Neural crest cell (in vitro differentiated cells): ENCODE measurements around the gene ASCL1. TPM values are rescaled to one million over a fixed set of nuclear protein-coding genes. Genes with fewer than 3 reads are reported as not detected.

Experiments
- DNase-seq: peaks from one replicate; pipeline ENCODE4 v3.0.0; 2021; ENCODE audit warnings: low read depth, mixed read lengths, low spot score
- H3K27ac Mint-ChIP-seq: one replicate; pipeline ENCODE4 v1.8.0; 2021; ENCODE audit warnings: mild to moderate bottlenecking, mixed read lengths; ENCODE audit not compliant: unreplicated experiment
- H3K27me3 Mint-ChIP-seq: 2 replicates; pipeline ENCODE4 v1.8.0; 2021; ENCODE audit warnings: low read depth, mild to moderate bottlenecking, mixed read lengths
- H3K36me3 Mint-ChIP-seq: 2 replicates; pipeline ENCODE4 v1.8.0; 2021; ENCODE audit warnings: low read depth, mild to moderate bottlenecking, mixed read lengths
- H3K4me1 Mint-ChIP-seq: 2 replicates; pipeline ENCODE4 v1.8.0; 2021; ENCODE audit warnings: mixed read lengths
- H3K4me3 Mint-ChIP-seq: one replicate; pipeline ENCODE4 v1.8.0; 2021; ENCODE audit warnings: mild to moderate bottlenecking, mixed read lengths
- H3K9me3 Mint-ChIP-seq: 2 replicates; pipeline ENCODE4 v1.8.0; 2021; ENCODE audit warnings: mixed read lengths
- CTCF ChIP-seq: fragments of 200-600 bp; sonication (generic); conservative IDR thresholded peaks from 2 replicates; pipeline ENCODE4 v1.5.0; 2021; ENCODE audit warnings: antibody characterized with exemption, mild to moderate bottlenecking
- total RNA-seq: library from RNA; stranded (reverse); gene quantifications from 2 replicates; pipeline ENCODE4 v1.2.1, GENCODE V29; 2021

The ASCL1 gene
- total RNA-seq, 1 donor from 2014 or later: 4.3 TPM

- Mint-ChIP-seq H3K36me3 (no peaks in the 10 kb centered on the region), H3K9me3 (no peaks in the 10 kb centered on the region), H3K27me3 (peaks cover 97% of the 10 kb centered on the region), H3K4me3 (peak overlapping the region; percentile 93), H3K27ac (no peak overlapping the region), H3K4me1 (peaks cover 50% of the 10 kb centered on the region)
- peak; percentile 59 for DNase-seq
- no peak for TF ChIP-seq CTCF
Observed at GRCh38 chr12:102958073-102958829, 777 bp downstream of the ASCL1 start.

GRCh38 chr12:102958830-102959176 is 1.3 kb downstream of the ASCL1 start:
- H3K4me3 Mint-ChIP-seq: peak overlapping the region; percentile 83
- peaks cover under 1% of the 10 kb centered on the region for H3K36me3 Mint-ChIP-seq
- H3K4me1 Mint-ChIP-seq: peaks cover 50% of the 10 kb centered on the region
- no peak overlapping the region for H3K27ac Mint-ChIP-seq
- H3K9me3 Mint-ChIP-seq: peaks cover under 1% of the 10 kb centered on the region
- no peak for DNase-seq
- peaks cover 97% of the 10 kb centered on the region for H3K27me3 Mint-ChIP-seq
- TF ChIP-seq CTCF: no peak

DNA sequence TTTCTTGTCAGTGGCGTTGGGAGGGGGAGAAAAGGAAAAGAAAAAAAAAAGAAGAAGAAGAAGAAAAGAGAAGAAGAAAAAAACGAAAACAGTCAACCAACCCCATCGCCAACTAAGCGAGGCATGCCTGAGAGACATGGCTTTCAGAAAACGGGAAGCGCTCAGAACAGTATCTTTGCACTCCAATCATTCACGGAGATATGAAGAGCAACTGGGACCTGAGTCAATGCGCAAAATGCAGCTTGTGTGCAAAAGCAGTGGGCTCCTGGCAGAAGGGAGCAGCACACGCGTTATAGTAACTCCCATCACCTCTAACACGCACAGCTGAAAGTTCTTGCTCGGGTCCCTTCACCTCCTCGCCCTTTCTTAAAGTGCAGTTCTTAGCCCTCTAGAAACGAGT is 1.9 kb downstream of the ASCL1 start:
- no peak overlapping the region for H3K27ac Mint-ChIP-seq
- TF ChIP-seq CTCF: no peak
- DNase-seq: no peak
- H3K9me3 Mint-ChIP-seq: peaks cover 3% of the 10 kb centered on the region
- peaks cover 97% of the 10 kb centered on the region for H3K27me3 Mint-ChIP-seq
- peaks cover 54% of the 10 kb centered on the region for H3K4me1 Mint-ChIP-seq
- peaks cover 3% of the 10 kb centered on the region for H3K36me3 Mint-ChIP-seq
- H3K4me3 Mint-ChIP-seq: peak overlapping the region; percentile 83

GRCh38 chr12:102960766-102961465 is 3.4 kb downstream of the ASCL1 start:
- DNase-seq: no peak
- Mint-ChIP-seq H3K4me3 (peak overlapping the region; percentile 86), H3K36me3 (peaks cover 3% of the 10 kb centered on the region), H3K27ac (peak overlapping the region; percentile 76), H3K9me3 (peaks cover 3% of the 10 kb centered on the region), H3K27me3 (peaks cover 97% of the 10 kb centered on the region), H3K4me1 (peaks cover 66% of the 10 kb centered on the region)
- TF ChIP-seq CTCF: no peak

DNA sequence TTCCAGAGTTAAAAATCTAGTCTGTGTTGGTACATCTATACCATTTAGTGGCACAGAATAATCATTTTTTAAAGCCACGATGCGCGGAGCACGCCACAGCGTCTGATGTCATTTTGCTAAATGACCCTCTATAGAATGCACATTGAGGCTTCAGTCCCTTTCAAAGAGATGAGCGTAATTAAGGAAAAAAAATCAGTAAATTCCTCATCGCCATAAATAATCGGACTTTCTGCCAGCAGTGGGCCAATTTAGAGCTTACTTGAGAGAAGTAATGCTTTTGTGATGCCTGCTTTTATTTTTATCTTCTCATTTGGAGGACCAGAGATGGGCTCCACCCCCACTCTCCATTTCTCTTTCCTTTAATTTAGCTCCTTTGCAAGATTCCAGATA is 4.0 kb downstream of the ASCL1 start:
- TF ChIP-seq CTCF: no peak
- Mint-ChIP-seq H3K27me3 (peaks cover 98% of the 10 kb centered on the region), H3K9me3 (peaks cover 3% of the 10 kb centered on the region), H3K4me3 (peak overlapping the region; percentile 86), H3K27ac (peak overlapping the region; percentile 76), H3K36me3 (peaks cover 3% of the 10 kb centered on the region), H3K4me1 (peaks cover 64% of the 10 kb centered on the region)
- no peak for DNase-seq
